H1 (cell line): Measurements from ENCODE around the gene DOHH. TPM values are rescaled to one million over a fixed set of nuclear protein-coding genes. Genes with fewer than 3 reads are reported as not detected.

ENCODE experiments used
- ASH2L ChIP-seq: fragments of 200-600, 300-600 bp; sonication (generic); IDR thresholded peaks from one replicate; pipeline ENCODE4 v1.7.1; 2017; ENCODE audit warnings: low read length
- ATF3 ChIP-seq: IDR thresholded peaks from 2 replicates; pipeline ENCODE4 v1.6.1; 2011; ENCODE audit warnings: low read depth, mild to moderate bottlenecking, low read length; ENCODE audit not compliant: insufficient read depth
- BACH1 ChIP-seq: IDR thresholded peaks from 2 replicates; pipeline ENCODE4 v1.6.1; 2012; ENCODE audit warnings: low read length, improper control_type of control experiment
- CREB1 ChIP-seq: IDR thresholded peaks from 2 replicates; pipeline ENCODE4 v1.6.1; 2012; ENCODE audit warnings: inconsistent platforms
- CTBP2 ChIP-seq: IDR thresholded peaks from 2 replicates; pipeline ENCODE4 v1.7.0; 2011; ENCODE audit warnings: borderline replicate concordance, mild to moderate bottlenecking, moderate library complexity, mixed read lengths, low read length; ENCODE audit not compliant: insufficient read depth, insufficient read length
- CTCF ChIP-seq, 3 experiments: IDR thresholded peaks; 1 replicate in 2 of 3; 2 replicates in 1 of 3; pipeline versions ENCODE4 v1.5.1 to v1.6.1; 2011; ENCODE audit warnings: low read length in 3 of 3, mild to moderate bottlenecking in 3 of 3, inconsistent platforms in 2 of 3, low read depth in 1 of 3, moderate library complexity in 1 of 3; ENCODE audit not compliant: insufficient read depth in 1 of 3; ENCODE audit errors: control extremely low read depth in 1 of 3
- FOSL1 ChIP-seq: IDR thresholded peaks from 2 replicates; pipeline ENCODE4 v1.6.1; 2011; ENCODE audit warnings: mild to moderate bottlenecking, low read depth, low read length, moderate library complexity; ENCODE audit not compliant: insufficient read depth
- GABPA ChIP-seq: IDR thresholded peaks from 2 replicates; pipeline ENCODE4 v1.6.1; 2011; ENCODE audit warnings: mild to moderate bottlenecking, low read length, moderate library complexity, borderline replicate concordance; ENCODE audit not compliant: insufficient read depth
- KDM1A ChIP-seq: fragments of 200-600, 300-600 bp; sonication (generic); IDR thresholded peaks from 2 replicates; pipeline ENCODE4 v1.7.1; 2016; ENCODE audit warnings: mild to moderate bottlenecking, low read length, borderline replicate concordance
- KDM4A ChIP-seq: IDR thresholded peaks from one replicate; pipeline ENCODE4 v1.7.1; 2012; ENCODE audit warnings: low read depth, mild to moderate bottlenecking, moderate library complexity, low read length, inconsistent platforms; ENCODE audit not compliant: severe bottlenecking
- KDM5A ChIP-seq: fragments of 200-600 bp; IDR thresholded peaks from 2 replicates; pipeline ENCODE4 v1.7.1; 2012; ENCODE audit warnings: mild to moderate bottlenecking, low read length, inconsistent platforms, mixed read lengths
- NANOG ChIP-seq: IDR thresholded peaks from 2 replicates; pipeline ENCODE4 v1.6.1; 2011; ENCODE audit warnings: low read length, low read depth, mild to moderate bottlenecking, inconsistent platforms; ENCODE audit not compliant: insufficient read depth, poor library complexity, severe bottlenecking
- PHF8 ChIP-seq: fragments of 200-600 bp; sonication (generic); conservative IDR thresholded peaks from 2 replicates; pipeline ENCODE4 v1.7.1; 2012; ENCODE audit warnings: low read depth, mild to moderate bottlenecking, inconsistent platforms, low read length, moderate library complexity
- POLR2A ChIP-seq, 2 experiments: IDR thresholded peaks; 1 replicate in 1 of 2; 2 replicates in 1 of 2; pipeline ENCODE4 v1.6.1; 2011; ENCODE audit warnings: low read depth in 2 of 2, low read length in 2 of 2, mild to moderate bottlenecking in 2 of 2; ENCODE audit errors: control extremely low read depth in 1 of 2
- RXRA ChIP-seq: IDR thresholded peaks from 2 replicates; pipeline ENCODE4 v1.6.1; 2011; ENCODE audit warnings: low read depth, mild to moderate bottlenecking, low read length, moderate library complexity; ENCODE audit not compliant: insufficient read depth
- SAP30 ChIP-seq: fragments of 300-600 bp; sonication (generic); IDR thresholded peaks from 2 replicates; pipeline ENCODE4 v1.7.1; 2012; ENCODE audit warnings: low read length, moderate library complexity, mild to moderate bottlenecking, inconsistent platforms; ENCODE audit not compliant: insufficient read depth, insufficient replicate concordance
- SIN3A ChIP-seq, 2 experiments: IDR thresholded peaks in 1 of 2; conservative IDR thresholded peaks in 1 of 2; 2 replicates each; pipeline ENCODE4 v1.6.1; 2011 to 2012; ENCODE audit warnings: low read length in 2 of 2, improper control_type of control experiment in 1 of 2, low read depth in 1 of 2, mild to moderate bottlenecking in 1 of 2
- SP1 ChIP-seq: IDR thresholded peaks from 2 replicates; pipeline ENCODE4 v1.6.1; 2011; ENCODE audit warnings: low read depth, low read length
- SRF ChIP-seq: IDR thresholded peaks from 2 replicates; pipeline ENCODE4 v1.6.1; 2011; ENCODE audit warnings: mild to moderate bottlenecking, low read depth, low read length, moderate library complexity
- TAF1 ChIP-seq: IDR thresholded peaks from 2 replicates; pipeline ENCODE4 v1.6.1; 2011; ENCODE audit warnings: mild to moderate bottlenecking, low read depth, low read length
- YY1 ChIP-seq: IDR thresholded peaks from 2 replicates; pipeline ENCODE4 v1.6.1; 2011; ENCODE audit warnings: low read depth, mild to moderate bottlenecking, low read length
- polyA plus RNA-seq, 7 experiments: library from polyadenylated mRNA; depleted of rRNA in 3 of 7; stranded (reverse) in 5 of 7; unstranded in 2 of 7; fragments of >200 nt in 5 of 7; fragments of 200-250 nt in 2 of 7; gene quantifications; 1 replicate in 5 of 7; 2 replicates in 1 of 7; 4 replicates in 1 of 7; pipeline versions ENCODE4 v1.2.1 to v1.2.3, GENCODE V29; 2011 to 2013; ENCODE audit warnings: missing spikeins in 2 of 7, mixed read lengths in 2 of 7
- total RNA-seq: library from RNA; stranded (reverse); fragmentation: NEBNext Ultra II Directional; extraction: Animal tissue kit (Norgen Biotek cat#: 25700); gene quantifications from 2 replicates; pipeline ENCODE4 v1.2.1, GENCODE V29; 2021
- TF ChIP-seq, protein P1 (sequence below): IDR thresholded peaks from 2 replicates; pipeline ENCODE4 v1.6.1; 2012; ENCODE audit warnings: inconsistent platforms

DOHH gene
- total and polyA plus RNA-seq, 2 of the 8 experiments (the other 6 are each of a cell fraction or from before 2014, with no cell fraction given) = 7.3 to 17.7 TPM

GRCh38 chr19:3518255-3518654 lies 17.8 kb upstream of the DOHH start (continued):
- TF ChIP-seq YY1 (0 out of 2 replicates have a peak, but pooled peaks have one; percentile 8), SIN3A (conservative IDR thresholded peaks at IDR 0.05 in 1 of 2, IDR thresholded peaks at IDR 0.05 in 1 of 2; ENCODE audit: low read depth in 1 of 2, low read length in 2 of 2) (no peak), FOSL1 (no peak), SRF (no peak), POLR2A (IDR thresholded peaks at IDR 0.05; ENCODE audit: control extremely low read depth in 1 of 2, low read depth in 2 of 2, low read length in 2 of 2) (no peak), TAF1 (0 out of 2 replicates have a peak, but pooled peaks have one; percentile 30), CTBP2 (no peak), ATF3 (no peak), KDM5A (no peak), PHF8 (no peak), CREB1 (no peak), NANOG (peak; percentile 89), CTCF (IDR thresholded peaks at IDR 0.05; ENCODE audit: control extremely low read depth in 1 of 3, insufficient read depth in 1 of 3, low read depth in 1 of 3, low read length in 3 of 3) (no peak), ASH2L (no peak), KDM4A (no peak), RXRA (no peak), GABPA (0 out of 2 replicates have a peak, but pooled peaks have one; percentile 45), BACH1 (no peak), KDM1A (no peak), SP1 (peak; percentile 27; the same call in 1 of the 2 replicates), SAP30 (no peak)
- TF ChIP-seq, protein P1, sequence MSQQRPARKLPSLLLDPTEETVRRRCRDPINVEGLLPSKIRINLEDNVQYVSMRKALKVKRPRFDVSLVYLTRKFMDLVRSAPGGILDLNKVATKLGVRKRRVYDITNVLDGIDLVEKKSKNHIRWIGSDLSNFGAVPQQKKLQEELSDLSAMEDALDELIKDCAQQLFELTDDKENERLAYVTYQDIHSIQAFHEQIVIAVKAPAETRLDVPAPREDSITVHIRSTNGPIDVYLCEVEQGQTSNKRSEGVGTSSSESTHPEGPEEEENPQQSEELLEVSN = no peak
